ENCODE results near the gene OPTC.

OPTC gene

DNA sequence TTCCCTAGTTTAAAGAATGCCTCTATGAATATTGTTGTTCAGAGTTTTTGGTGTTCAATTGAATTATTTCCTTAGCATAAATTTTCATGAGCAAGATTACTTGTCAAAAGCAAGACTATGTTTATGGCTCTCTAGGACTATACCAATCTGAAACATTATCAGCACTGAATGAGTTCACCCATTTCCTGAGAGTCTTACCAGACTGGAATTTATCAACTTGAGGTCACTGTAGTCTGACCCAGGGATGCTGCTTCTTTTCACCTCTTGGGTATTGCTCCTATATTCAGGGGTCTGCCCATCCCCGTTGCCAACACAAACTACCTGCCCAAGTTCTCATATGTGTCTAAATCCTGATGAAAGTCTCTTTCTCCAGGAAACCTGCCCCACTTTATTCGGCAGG is 42.6 kb downstream of the OPTC start:
- DNase-seq (ENCODE audit: low read depth, low spot score): no peak

DNA sequence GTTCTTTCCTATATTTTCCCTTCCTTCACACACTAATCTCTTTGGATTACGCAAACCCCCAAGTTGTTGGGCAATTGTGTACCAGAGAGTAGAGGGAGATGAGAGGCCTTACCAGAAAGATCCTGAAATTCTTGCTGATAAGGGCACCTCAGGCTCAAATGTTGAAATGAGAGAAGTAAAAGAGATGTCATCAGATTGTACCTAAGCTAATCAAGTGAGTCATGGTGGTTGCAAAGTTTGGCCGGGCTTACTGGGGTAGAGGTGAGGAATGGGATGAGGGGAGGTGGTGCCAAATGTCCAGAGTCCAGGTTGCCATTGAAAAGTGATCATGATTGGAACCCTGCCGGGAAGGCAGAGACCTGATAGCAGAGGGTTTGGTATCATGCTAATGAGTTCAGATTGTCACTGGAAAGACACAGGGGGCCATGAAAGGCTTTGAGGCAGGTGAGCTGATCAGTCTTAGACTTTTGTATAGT is 43.1 kb downstream of the OPTC start:
- no peak for DNase-seq (ENCODE audit: low read depth, low spot score)

DNA sequence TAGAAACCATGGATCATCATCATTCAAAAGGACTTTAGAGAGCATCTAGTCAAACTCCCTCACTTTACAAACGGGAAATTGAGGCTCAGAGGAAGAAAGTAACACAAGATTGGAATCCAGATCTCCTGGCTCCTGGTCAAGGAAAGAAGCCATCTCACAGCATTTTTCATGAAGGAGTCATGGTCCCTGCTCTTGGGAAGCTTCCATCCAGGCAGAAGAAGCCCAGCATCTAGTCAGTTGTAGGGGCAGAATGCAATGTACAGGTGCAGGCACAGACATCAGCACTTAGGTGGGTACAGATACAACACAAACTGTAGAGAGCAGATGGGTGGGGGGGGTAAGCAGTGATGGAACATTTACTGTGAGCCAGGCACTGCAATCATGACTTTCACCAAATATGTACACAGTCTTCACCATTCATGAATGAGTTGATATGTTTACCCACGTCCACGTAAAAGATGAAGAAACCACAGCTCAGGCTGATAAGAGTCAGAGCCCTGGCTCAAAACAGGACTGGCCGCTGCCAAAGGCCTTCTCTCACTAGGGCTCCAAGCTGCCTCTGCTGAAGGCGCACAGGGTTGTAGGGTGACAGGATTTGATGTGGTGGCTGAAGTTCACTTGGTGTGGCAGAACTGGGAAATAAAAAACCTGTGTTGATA is 44.0 kb downstream of the OPTC start:
- no peak for DNase-seq (ENCODE audit: low read depth, low spot score)

DNA sequence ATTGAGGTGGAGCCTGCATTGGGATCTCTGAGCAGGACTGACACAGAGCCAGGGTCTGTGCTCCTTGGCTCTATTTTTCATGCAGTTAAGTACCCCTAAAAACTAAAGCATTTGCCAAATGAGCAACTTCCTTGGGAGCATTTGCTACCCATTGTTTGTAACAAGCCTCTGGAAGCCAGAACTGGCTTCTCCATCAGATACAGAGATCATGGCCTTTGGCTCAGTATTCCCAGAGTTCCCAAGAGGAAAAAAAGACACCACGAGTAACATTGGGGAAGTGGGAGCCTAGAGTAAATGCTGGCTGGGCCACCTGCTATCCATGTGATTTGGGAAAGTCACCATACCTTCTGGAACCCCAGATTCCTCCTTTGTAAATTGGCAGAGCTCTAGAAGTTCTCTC is 44.8 kb downstream of the OPTC start:
- DNase-seq (ENCODE audit: low read depth, low spot score): no peak

DNA sequence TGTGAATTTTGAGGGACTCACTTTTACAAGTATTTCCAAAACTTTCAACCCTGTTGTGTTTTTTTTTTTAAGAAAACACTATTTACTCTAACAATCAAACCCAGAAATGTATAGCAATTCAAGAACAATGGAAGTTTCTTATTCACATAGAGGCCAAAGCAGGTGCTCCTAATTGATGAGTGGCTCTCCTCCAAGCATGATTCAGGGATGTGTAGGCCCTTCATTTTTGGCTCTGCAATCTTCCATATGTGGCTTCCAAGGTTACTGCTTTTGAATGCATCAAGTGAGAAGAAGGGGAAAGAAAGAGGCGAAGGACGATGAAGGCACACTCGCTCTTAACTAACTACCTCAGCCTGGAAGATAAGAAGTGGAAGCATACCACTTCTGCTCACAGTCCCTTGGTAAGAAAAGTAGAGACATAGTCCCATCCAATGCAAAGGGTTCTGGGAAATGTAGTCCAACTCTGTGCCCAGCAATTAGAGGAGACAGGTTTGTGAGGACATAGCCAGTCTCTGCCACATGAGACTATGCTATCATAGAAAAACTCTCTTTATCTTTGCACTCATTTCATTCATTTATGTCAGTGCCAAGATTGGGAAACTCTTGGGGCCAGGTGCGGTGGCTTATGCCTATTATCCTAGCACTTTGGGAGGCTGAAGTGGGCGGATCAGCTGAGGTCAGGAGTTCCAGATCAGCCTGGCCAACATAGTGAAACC is 46.0 kb downstream of the OPTC start:
- no peak for DNase-seq (ENCODE audit: low read depth, low spot score)

DNA sequence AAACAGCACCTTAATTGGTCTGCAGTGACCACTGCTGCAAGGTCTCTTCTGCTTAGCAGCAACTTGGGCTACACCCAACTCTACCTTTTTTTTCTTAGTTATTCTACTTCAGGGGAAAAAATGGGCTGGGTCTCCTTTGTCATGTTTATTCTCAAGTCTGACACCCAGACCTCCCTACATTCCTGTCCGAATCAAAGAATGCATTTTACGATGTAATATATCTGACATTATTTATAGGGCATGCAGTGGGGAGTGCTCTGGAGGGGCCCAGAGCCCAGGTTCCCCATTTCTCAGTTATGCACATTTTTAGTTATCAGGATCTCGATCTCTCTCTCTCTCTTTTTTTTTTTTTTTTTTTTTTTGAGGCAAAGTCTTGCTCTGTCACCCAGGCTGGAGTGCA is 50.5 kb downstream of the OPTC start:
- no peak for DNase-seq (ENCODE audit: low read depth, low spot score)

DNA sequence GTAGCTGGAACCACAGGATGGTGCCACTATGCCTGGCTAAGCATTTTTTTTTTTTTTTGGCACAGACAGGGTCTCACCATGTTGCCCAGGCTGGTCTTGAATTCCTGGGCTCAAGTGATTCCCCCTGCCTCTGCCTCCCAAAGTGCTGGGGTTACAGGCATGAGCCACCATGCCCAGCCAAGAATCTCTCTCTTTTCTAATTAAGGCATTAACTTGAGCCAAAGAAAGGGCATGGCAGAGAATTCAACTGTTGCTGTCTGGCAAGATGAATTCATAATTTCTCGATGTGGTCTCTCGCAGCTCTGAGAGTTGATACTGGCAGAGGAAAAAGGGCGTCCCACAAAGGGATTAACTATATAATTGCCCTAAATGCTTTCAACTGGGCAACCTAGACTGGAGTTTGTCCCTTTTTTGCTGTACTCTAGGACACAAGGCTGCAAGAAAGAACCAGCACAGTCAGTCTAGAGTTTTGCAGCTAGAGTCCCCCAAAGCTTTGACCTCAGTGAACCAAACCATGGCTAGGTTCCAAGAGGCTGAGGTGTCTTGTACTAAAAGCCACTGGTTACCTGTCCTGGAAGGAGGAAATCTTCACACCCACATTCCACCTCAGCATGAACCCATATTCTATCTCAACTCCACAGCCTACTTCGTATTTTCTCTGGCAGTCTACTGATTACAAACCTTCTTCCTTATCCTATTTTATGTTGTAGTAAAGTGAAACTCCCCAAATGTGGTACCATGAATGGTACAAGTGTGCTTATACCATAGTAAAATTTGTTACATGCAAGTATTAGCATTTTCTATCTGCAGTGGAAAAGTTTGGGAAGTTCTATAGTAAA is 51.2 kb downstream of the OPTC start:
- no peak for DNase-seq (ENCODE audit: low read depth, low spot score)

DNA sequence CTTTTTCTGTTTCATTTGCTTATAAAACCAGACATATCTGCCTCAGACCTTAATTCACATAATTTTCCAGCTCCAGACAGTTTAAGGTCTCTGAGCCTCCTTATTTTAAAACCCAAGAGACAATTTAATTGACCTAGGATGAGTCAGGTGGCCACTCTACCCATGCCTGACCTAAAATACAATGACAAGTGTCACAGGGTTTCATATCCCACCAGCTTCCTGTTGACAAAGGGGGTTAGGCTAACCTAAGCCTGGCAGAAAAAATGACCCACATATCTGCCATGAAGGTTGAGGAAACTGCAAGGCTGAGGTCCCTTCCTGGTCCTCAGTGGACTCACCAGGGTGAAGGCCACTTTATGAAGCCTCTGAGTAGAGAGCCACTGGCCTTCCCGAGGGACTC is 52.3 kb downstream of the OPTC start:
- no peak for DNase-seq (ENCODE audit: low read depth, low spot score)

DNA sequence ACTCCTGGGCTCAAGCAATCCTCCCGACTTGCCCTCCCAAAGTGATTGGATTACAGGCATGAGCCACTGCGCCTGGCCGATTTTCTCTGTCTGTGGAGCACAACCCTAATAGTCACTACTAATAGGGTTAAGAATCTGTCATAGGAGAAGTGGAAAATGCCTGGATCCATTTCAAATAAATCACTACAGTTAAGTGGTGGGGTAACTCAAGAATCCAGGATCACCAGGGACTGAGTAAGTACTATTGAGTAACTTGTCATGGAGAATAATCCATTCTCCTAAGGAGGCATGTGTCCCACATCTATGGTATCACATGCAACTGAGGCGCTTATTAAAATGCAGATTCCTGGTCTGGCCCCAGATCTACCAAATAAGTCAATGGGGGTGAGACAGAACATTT is 53.2 kb downstream of the OPTC start:
- no peak for DNase-seq (ENCODE audit: low read depth, low spot score)

DNA sequence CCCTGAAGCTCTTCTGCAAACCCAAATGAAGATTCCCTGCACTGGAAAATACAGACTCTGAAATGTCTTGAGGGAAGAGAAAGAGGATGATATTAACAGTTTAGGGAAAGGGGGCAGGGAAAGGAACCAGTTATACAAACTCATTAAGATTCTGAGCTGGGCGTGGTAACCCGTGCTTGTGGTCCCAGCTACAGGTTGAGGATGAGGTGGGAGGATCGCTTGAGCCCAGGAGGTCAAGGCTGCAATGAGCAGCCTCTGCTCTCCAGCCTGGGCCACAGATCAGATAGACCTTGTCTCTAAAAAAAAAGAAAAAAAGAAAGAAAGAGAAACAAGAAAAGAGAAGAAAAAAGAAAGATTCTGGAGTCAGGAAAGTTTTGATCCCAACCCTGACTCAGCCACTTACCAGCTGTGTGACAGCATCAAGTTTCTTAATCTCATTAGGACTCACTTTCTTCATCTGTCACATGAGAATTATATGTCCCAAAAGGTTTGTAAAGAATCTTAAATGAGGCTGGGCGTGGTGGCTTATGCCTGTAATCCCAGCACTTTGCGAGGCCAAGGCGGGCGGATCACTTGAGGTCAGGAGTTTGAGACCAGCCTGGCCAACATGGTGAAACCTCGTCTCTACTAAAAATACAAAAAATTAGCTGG is 53.9 kb downstream of the OPTC start:
- no peak for DNase-seq (ENCODE audit: low read depth, low spot score)

DNA sequence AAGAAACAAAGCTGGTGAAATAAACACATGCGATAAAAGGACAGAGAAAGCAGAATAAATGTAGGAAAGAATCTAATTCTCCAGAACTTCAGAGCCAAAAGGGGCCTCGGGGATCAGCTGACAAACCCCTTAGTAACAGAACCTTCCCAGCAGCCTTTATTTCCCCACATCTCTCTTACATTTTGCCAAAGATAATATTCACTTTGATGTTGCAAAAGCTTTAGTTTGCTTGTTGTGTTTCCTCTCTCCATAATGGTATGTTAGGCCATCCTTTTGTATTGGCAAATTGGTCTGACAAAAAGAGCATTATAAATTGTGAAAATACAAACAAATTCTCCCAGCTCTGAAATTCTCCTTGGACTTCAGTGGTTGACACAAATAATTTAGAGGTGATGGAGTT is 54.9 kb downstream of the OPTC start:
- DNase-seq (ENCODE audit: low read depth, low spot score): no peak

DNA sequence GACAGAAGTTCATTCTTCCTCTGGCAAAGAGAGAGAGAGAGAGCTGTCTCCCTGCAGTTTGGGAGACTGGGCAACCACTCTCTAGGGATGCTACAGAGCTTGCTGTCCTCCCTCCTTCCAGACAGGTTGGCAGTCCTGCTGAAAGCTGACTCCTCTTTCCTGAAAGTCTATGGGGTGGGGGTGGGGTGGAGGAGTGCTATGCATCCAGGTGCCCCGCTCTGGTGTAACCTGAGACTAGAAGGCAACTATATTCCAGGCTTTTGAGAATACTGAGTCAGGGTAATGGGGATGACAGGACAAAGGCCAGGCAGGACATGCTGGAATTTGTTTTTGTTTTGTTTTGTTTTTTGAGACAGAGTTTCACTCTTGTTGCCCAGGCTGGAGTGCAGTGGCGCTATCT is 55.4 kb downstream of the OPTC start:
- no peak for DNase-seq (ENCODE audit: low read depth, low spot score)

DNA sequence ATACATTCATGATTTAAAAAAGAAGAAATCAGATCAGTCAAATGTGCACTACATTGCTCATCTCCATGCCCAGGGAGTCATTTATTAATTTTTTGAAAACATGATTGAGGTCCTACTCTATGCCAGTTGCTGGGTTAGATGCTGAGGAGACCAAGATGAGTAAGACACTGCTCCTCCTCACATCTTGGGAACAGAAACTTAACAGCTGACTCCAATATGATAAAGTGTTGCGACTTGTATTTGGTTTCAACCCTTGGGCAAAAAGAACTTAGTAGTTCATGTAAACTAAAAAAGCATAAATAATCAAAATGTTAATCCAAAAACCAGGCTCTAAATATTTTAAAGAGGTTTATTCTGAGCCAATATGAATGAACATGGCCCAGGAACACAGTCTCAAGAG is 56.9 kb downstream of the OPTC start:
- no peak for DNase-seq (ENCODE audit: low read depth, low spot score)

DNA sequence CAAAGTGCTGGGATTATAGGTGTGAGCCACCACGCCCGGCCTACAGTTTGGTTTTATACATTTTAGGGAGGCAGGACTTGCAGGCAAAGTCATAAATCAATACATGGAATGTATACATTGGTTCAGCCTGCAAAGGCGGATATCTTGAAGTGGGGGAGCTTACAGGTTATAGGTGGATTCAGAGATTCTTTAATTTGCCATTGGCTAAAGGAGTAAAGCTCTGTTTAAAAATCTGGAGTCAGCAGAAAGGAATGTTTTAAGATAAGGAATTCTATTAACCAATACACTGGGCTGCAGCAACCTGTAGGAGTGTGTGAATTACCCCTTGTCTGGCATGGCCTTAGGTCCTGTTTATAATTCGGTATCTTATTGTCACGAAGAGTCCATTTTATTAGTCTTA is 57.6 kb downstream of the OPTC start:
- no peak for DNase-seq (ENCODE audit: low read depth, low spot score)

DNA sequence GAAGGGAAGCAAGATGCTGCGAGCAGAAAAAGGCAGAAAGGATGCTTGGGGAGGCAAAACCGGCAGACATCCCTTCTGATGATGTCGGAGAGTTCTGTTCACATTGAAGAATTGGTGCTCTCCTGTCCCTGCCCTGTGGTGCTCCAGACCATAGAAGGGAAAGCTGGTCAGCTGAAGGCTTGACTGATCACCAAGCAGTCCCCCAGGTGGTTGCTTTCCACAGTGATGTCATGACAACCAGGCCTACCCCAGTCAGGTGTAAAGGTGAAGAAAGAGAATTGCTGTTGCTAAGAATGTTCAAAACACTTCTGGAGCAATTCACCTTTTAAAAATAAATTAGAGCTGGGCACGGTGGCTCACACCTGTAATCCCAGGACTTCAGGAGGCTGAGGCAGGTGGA is 59.5 kb downstream of the OPTC start:
- DNase-seq (ENCODE audit: low read depth, low spot score): no peak

DNA sequence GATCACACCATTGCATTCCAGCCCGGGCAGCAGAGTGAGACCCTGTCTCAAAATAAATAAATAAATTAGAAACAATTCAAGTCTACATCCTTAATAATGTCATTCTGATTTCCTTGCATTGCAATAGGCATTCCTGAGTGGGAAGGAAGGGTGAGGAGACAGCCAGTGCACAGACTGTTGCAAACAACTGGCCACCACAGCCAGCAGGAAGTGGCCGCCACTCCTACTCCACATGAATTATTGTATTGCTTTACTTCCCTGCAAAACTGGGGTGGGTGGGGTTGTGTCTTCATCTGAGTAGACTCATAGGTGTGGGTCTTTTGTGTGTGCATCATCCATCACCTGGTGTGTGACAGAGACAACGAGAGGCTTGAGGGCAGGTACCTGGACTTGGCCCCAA is 60.1 kb downstream of the OPTC start:
- no peak for DNase-seq (ENCODE audit: low read depth, low spot score)

DNA sequence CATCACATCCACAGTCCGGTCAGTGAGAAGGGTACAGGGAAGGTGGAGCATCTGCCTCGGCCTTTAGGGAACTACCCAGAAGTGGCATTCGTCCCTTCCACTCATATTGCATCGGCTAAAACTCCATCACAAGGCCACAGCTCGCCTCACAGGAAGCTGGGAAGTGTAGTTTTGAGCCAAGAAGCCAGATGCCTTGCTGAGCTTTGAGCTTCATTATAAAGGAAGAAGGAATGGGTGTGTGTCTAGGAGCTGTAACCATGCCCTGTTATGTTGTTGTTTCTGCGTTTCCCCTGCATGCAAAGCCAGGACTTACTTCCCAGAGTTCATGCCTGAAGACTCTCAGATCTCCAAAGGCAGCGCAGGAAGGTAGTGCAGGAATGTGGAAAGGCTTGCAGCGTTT is 61.1 kb downstream of the OPTC start:
- no peak for DNase-seq (ENCODE audit: low read depth, low spot score)

DNA sequence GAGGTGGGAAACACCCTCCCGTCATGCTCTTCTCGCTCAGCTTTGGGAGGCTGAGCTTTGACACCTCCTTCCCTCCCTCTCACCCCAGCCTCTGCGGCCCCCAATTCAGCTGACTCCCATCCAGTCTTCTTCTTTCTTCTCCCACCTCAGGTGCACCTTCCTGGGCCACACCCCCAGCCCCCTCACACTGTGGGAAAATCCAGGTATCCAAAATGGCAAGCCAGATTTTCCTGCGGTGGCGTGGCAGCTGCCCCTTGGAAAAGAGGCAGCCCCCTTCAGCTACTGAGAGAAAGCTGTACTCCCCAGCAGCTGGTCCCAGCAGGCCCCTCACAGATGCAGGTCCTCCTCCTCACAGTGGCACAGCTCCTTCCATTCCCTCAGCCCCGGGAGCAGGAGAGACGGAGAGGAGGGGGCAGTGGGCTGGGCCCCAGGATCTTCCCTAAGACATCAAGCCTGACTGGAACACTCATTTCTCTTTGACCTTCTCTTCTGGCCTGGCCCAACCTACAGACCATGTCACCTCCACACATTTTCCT is 61.6 kb downstream of the OPTC start:
- DNase-seq (ENCODE audit: low read depth, low spot score): no peak

DNA sequence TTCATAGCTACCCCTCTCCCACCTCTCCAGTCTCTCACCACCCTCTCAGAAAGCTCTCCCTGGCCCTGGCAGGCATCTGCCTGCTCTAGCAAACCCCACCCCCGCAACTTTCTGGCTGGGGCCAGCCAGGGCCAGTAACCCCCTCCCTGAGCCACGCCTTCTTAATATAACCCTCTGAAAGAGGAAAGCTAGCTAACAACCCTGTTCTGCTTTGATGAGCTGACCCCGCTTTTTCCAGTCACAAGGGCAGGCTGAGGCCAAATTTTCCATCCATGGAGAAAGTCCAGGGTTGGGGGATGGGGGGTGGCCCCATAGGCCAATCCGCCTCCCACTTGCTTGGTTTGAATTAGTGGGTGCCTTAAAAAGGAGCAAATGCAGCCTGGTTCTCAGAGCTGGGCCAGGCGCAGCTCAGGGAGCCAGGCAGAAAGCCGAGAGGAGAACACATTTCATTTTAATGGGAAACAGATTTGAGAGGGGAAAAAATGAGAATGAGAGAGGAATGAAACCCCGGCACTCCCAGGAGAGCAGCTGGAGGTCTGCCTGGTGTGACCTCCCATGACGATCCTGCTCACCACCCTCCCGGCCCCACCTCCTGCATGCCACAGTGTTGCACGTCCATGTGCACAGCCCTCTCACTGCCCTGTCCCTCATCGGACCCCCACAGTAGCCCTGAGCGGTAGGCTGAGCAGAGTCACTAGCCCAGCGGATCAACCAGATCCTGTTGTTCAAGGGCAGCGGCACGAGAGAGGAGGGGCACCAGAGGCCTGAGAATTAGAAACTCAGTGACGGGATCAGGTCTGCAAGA is 62.3 kb downstream of the OPTC start:
- no peak for DNase-seq (ENCODE audit: low read depth, low spot score)

DNA sequence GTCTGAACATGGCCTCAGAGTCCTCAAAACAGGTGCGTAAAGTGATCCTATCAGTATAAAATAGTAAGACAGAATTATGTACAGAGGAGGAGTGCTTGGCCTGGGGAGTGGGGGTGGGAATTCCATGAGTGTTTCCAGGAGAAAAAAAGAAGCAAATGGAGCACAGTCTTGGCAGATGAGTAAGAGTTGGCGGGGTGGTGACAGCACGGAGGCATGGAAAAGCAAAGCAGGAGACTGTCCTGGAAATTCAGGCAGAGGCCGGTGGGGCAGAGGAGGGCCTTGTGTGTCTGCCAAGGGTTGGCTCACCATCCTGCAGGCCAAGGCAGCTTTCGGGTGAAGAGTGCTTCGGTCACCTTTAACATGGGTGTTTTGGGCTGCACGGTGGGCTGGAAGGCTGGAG is 63.4 kb downstream of the OPTC start:
- DNase-seq (ENCODE audit: low read depth, low spot score): no peak

All from smooth muscle cell of the brain vasculature (primary cell).